Hindlimb muscle (tissue), 1 donor: ENCODE results near the gene SPACDR. TPM values are rescaled to one million over a fixed set of nuclear protein-coding genes. Genes with fewer than 3 reads are reported as not detected.
"Not testable (repeated sequence)": the region's sequence is repeated elsewhere in the genome, so short reads cannot be mapped to it uniquely, and the experiment has no call there.

Experiments used
- DNase-seq: peaks from one replicate; pipeline ENCODE4 v3.0.0-alpha.2; 2013
- polyA plus RNA-seq: library from polyadenylated mRNA; unstranded; fragments of 120-200 nt; gene quantifications from one replicate; pipeline ENCODE4 v1.2.1, GENCODE V29; 2013; ENCODE audit not compliant: insufficient read length

Gene SPACDR
- polyA plus RNA-seq, 1 donor, result 2.1 TPM

DNA sequence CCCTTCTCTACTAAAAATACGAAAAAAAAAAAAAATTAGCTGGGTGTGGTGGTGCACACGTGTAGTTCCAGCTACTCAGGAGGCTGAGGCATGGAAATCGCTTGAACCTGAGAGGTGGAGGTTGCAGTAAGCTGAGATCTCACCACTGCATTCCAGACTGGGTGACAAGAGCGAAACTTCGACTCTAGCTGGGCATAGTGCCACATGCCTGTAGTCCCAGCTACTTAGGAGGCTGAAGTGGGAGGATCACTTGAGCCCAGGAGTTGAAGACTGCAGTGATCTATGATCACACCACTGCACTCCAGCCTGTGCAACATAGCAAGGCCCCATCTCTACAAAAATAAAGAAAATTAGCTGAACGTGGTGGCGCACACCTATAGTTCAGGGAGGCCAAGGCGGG is 1.2 kb upstream of the SPACDR start:
- DNase-seq, result no peak

DNA sequence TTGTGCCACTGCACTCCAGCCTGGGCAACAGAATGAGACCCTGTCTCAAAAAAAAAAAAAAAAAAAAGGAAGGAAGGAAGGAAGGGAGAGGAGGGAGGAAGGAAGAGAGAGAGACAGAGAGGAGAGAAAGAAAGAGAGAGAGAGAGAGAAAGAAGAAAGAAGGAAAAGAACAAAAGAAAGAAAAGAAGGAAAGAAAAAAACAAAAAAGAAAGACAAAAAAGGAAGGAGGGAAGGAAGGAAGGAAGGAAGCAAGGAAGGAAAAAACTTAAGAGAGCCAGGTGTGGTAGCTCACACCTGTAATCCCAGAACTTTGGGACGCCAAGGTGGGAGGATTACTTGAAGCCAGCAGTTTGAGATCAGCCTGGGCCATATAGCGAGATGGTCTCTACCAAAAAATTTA is 731 bp upstream of the SPACDR start:
- no peak for DNase-seq

- DNase-seq, result no peak
Measured at GRCh38 chr7:100457033-100457432, 7.0 kb downstream of the SPACDR start.

DNA sequence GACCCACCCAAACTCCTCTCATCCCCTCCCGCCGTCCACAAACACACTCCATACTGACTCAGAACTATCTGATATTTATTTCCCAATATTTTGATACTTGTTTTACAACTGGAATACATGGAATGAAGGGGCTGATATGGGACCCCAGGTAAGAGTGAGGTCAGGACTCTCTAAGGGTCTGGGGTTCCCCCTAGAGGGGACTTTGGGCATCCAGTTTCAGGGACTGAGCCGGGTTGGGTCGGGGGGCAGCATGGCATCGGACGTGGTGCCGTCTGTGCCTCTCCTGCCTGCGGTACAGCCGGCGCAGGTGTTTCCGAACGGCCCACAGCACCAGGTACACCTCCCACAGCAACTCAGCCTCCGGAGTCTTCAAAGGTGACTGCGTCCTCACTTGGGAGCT is 7.5 kb downstream of the SPACDR start:
- no peak for DNase-seq

DNA sequence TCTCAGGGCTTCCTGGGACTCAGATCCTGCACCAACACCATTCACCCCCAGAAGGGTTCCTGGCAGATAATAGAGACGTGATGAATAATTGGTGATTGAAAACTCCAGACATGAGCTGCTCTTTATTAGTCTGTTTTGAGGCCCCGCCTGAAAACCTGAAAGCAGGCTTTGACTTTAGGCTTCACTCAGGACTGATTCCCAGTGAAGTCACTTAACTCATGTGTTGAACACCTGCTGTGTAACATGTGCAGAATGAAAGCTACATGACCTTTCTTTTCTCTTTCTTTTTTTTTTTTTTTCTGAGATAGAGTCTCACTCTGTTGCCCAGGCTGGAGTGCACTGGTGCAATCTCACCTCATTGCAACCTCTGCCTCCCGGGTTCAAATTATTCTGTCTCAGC is 8.9 kb downstream of the SPACDR start:
- no peak for DNase-seq

DNA sequence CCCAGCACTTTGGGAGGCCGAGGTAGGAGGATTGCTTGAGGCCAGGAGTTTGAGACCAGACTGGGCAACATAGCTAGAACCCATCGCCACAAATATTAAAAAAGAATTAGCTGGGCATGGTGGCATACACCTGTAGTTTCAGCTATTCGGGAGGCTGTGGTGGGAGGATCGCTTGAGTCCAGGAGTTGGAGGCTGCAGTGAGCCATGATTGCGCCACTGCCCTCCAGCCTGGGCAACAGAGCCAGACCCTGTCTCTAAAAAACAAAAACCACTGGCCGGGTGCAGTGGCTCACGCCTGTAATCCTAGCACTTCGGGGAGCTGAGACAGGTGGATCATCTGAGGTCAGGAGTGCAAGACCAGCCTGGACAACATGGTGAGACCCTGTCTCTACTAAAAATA is 10.2 kb downstream of the SPACDR start:
- DNase-seq, result not testable (repeated sequence)

- DNase-seq, result no peak
Measured at GRCh38 chr7:100452513-100452912, 11.5 kb downstream of the SPACDR start.

- no peak for DNase-seq
Measured at GRCh38 chr7:100449190-100449795, 14.8 kb downstream of the SPACDR start.

GRCh38 chr7:100447363-100447762 is 16.7 kb downstream of the SPACDR start:
- DNase-seq, result not testable (repeated sequence)

- no peak for DNase-seq
Measured at GRCh38 chr7:100446040-100446439, 18.0 kb downstream of the SPACDR start.

GRCh38 chr7:100444311-100445278 is 19.5 kb downstream of the SPACDR start:
- DNase-seq, result no peak

- no peak for DNase-seq
Measured at GRCh38 chr7:100443096-100443840, 20.8 kb downstream of the SPACDR start.

- DNase-seq, result no peak
Measured at GRCh38 chr7:100441641-100442535, 22.2 kb downstream of the SPACDR start.

DNA sequence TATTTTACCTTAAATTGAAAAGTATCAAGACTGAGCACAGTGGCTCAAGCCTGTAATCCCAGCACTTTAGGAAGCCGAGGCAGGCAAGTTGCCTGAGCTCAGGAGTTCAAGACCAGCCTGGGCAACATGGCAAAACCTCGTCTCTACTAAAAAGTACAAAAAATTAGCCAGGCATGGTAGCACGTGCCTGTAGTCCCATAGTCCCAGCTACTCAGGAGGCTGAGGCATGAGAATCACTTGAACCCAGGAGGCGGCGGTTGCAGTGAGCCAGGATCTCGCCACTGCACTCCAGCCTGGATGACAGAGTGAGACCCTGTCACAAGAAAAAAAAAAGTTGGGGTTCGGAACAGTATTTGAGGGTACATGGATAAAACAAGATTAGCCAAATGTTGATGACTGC is 24.8 kb downstream of the SPACDR start:
- DNase-seq, result not testable (repeated sequence)

DNA sequence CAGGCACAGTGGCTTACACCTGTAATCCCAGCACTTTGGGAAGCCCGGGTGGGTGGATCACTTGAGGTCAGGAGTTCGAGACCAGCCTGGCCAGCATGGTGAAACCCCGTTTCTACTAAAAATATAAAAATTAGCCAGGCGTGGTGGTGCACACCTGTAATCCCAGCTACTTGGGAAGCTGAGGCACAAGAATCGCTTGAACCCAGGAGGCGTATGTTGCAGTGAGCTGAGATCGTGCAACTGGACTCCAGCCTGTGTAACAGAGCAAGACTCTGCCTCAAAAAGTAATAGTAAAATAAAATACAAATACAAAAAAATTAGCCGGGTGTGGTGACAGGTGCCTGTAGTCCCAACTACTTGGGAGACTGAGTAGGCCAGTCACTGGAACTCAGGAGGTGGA is 25.3 kb downstream of the SPACDR start:
- DNase-seq, result not testable (repeated sequence)

GRCh38 chr7:100438172-100438571 is 25.9 kb downstream of the SPACDR start:
- DNase-seq, result no peak

- DNase-seq, result no peak
Measured at GRCh38 chr7:100437150-100438100, 26.6 kb downstream of the SPACDR start.

DNA sequence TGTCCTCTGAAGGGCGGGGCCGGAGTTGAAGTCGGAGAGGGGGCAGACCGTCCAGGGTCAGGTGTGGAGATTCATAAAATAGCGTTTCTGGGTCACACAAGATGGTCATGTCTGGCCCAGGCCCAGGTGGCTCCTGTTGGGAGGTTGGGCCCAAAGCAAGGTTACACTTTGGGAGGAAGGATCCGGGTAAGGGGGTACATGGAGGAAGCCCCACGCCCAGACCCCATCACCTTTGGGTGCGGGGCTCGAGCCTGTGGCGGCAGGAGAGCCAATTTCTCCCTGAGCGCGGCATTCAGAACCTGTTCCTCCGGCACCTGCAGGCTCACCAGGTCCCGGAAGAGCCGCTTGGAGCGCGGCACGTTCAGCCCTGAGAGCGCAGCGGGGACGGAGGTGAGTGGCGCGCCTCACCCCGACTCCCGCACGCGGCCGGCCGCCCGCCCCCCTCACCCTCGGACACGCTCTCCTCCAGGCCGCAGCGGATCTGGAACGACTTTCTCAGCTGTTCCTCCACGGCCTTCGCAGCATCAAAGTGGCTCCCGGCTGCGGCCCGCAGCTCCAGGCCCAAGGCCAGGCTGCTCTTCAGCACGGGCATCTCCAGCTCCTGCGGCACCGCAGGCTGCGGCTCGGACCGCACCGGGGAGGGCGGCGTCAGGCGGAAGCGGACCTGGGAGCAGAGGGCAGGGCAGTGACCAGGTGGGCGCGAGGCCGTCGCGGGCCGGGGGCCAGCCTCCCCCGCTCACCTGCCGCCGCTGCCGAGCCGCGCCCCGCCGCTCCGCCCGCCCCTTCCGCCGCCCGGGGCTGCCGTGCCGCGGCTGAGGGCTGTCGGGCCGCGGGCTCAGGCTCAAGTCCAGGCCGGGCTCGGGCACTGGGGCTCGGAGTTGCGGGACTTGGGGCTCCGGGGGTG is 28.4 kb downstream of the SPACDR start:
- no peak for DNase-seq

DNA sequence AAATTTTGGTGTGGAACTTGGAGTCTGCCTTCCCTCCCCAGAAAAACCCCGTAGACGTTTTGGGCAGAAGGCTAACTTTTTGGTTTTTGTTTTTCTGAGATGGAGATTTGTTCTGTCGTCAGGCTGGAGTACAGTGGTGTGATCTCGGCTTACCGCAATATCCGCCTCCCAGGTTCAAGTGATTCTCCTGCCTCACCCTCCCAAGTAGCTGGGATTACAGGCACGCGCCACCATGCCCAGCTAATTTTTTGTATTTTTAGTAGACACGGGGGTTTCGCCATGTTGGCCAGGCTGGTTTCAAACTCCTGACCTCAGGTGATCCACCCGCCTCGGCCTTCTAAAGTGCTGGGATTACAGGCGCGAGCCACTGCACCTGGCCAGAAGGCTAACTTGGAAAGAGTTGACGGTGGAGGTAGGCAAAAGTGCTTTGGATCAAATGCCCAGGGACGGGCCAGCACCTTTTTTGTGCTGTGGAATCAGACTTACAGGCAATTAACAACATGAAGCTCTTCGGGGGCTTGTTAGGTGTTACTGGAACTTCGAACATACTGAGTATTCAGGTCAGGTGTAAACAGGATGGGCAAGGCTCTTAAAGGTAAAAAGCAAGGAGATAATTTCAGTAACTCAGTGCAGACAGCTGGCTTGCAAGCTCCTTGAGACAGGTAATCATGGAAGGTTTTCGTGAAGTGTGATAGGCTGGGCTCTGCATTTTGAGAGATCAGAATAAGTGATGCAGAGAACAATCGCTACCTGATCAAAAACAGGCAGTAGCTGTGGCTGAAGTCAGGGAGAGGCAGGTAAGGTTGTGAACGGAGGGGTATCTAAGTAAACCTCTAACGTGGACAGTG is 29.5 kb downstream of the SPACDR start:
- no peak for DNase-seq
